GM18868 (cell line): ENCODE data around the gene PLPP3.

Experiments
- ATAC-seq: cut with Tn5 transposase; IDR thresholded peaks from one replicate; pipeline ENCODE4 v1.9.1; 2021; ENCODE audit warnings: mild to moderate bottlenecking, moderate library complexity; ENCODE audit not compliant: unreplicated experiment

Gene PLPP3

DNA sequence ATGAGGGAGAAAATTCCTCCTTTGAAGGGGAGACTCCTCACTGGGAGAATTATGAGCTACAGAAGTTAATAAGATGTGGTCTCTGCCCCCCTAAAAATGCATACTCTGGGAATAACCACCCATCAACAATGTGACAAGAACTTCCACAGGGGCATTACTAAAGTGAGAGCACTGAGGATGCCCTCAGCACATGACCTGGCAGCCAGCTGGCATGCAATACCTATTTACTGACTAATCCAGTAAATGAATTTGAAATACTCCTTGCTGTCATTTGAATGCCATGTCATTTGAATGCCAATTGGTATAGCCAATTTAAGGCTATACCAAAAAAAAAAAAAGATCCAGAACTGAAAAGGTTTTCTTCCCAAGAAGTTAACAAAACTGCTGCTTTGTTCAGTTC is 30.8 kb downstream of the PLPP3 start:
- no peak for ATAC-seq

- no peak for ATAC-seq
Observed at GRCh38 chr1:56547977-56548376, 31.4 kb downstream of the PLPP3 start.

DNA sequence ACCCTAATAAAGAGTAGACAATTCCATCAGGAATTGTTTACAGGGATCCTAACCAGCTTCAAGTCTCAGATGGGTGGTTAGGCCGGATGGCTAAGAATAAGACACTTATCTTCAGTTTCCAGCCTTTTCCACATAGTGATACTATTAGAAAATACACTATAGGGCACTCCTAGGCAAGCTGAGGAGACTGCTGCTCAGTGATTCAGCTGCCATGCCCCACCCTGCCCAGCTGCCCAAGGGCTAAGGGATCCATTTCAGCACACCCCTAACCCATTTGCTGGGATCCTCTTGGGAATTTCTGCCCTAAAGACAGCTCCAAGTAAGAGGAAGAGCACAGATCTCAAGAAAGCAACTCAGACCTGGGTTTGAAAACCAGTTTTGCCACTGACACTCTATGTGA is 31.9 kb downstream of the PLPP3 start:
- ATAC-seq = no peak

GRCh38 chr1:56545711-56546110 is 33.7 kb downstream of the PLPP3 start:
- no peak for ATAC-seq

- no peak for ATAC-seq
Observed at GRCh38 chr1:56543783-56544612, 35.4 kb downstream of the PLPP3 start.

- ATAC-seq = no peak
Observed at GRCh38 chr1:56542651-56543050, 36.7 kb downstream of the PLPP3 start.

DNA sequence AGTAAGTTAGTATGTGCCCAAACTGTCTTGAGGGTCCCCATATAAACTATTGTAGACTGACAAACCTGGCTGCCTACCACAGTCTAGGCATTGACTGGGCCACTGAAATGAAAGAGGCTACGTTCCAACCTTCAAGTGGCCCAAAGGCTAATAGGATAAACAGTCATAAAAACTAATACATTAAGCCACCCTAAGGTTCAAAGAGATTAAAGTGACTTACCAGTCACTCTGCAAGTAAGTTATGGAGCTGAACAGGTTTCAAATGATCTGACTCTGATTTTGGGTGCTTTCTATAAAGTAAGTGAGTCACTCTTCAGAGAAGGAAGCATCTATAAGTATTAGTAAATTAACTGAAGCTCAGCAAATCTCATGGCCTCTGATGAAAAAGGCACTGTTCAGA is 38.0 kb downstream of the PLPP3 start:
- ATAC-seq = no peak

DNA sequence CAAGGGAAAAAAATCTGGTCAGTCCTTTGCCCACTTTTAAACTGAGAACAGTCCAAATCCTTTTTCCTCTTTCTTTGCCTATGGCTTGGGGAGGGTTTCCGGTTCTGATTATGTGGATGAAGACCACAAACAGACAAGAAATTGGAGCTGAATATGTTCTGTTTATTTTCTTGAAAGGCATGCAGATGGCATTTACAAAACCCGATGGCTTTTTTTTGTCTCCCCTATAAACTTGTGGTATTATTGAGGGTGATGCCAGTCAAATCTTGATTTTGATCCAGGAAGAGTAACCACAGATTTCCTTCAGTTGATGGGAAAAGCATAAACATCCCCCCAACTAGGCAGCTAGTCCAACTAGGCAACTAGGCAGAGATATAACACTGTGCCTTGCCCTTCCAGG is 38.9 kb downstream of the PLPP3 start:
- ATAC-seq = no peak

DNA sequence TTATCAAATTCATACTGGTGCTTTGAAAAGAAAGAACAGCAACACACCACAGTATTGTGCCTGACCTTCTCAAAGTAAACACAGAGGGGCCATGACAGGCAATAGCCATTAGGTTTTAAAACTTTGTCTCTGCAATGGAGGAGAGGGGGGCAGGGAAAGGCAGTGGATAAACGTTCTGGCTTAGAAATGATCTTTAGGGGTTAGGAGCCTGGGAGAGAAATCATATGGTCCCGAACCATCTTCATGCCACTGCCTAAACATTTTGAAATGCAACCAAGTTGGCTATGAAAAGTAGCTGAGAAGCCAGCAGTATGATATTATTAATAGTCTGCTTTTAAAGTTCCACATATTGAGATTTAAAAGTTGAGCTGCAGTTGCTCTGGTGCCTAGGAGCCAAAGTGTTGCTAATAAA is 39.8 kb downstream of the PLPP3 start:
- ATAC-seq = no peak

DNA sequence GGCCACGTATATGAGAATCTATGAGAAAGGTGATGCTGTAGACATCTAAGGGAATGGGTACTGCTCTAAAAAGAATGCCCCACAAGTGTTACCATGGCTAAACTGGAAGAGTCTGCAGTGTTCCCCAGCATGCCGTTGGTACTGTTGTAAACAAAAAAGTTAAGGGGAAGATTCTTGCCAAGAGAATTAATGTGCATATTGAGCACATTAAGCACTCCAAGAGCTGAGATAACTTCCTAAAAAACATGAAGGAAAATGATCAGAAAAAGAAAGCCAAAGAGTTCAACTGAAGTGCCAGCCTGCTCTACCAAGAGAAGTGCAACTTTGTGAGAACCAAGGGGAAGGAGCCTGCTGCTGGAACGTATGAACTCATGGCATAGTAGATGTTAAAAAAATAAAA is 40.8 kb downstream of the PLPP3 start:
- ATAC-seq = no peak

GRCh38 chr1:56537660-56538059 is 41.7 kb downstream of the PLPP3 start:
- no peak for ATAC-seq

GRCh38 chr1:56535939-56536338 is 43.4 kb downstream of the PLPP3 start:
- no peak for ATAC-seq

- no peak for ATAC-seq
Observed at GRCh38 chr1:56535362-56535761, 44.0 kb downstream of the PLPP3 start.

- no peak for ATAC-seq
Observed at GRCh38 chr1:56534130-56534651, 45.2 kb downstream of the PLPP3 start.

DNA sequence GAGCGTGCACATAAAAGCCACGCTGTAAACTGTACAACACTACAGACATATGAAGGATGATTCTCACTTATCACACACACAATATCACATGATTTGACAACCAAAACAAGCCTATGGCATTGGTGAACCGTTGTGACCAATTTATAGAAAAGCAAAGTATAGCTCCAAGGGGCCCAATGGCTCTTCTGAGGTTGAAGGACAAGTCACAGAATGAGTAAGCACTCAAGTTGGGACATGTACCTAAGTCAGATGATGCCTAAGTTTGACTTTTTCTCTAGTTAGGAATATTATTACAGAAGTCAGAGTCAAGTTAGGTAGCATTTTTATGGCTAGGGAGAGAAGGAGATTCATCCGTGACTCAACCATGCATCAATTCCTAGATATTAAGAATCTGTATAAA is 45.7 kb downstream of the PLPP3 start:
- peak; percentile 82 for ATAC-seq

DNA sequence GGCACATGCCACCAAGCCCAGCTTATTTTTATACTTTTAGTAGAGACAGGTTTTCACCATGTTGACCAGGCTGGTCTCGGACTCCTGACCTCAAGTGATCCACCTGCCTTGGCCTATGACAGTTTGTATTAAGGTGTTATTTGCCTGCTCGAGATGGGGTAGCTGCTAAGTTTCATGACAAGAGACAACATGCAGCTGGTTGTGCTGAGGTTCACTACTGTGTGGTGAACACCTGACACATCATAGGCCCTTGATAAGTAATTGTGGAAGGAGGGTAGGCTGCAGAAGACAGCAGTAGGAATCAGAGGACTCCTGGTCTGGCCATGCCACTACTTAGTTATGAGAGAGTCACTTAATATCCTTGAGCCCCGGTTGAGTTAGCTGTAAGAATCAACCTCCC is 46.2 kb downstream of the PLPP3 start:
- ATAC-seq = peak; percentile 21

DNA sequence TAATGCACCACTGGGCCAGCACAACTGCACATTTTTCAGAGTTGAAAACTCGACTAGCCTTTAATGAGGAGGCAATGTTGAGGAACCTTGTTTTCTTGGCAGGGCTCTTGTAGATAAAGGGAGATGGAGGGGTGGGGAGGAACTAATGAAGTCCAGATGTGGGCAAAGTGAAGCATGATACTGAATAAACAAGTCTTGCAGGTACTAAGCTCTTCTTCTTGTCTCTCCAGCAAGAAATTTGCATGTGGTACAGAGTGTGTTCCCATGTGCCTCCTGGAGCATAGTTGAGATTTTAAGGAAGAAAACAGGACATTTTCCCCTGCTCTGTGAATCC is 47.0 kb downstream of the PLPP3 start:
- no peak for ATAC-seq

- ATAC-seq = no peak
Observed at GRCh38 chr1:56531624-56532349, 47.6 kb downstream of the PLPP3 start.

- ATAC-seq = no peak
Observed at GRCh38 chr1:56529801-56530200, 49.6 kb downstream of the PLPP3 start.

DNA sequence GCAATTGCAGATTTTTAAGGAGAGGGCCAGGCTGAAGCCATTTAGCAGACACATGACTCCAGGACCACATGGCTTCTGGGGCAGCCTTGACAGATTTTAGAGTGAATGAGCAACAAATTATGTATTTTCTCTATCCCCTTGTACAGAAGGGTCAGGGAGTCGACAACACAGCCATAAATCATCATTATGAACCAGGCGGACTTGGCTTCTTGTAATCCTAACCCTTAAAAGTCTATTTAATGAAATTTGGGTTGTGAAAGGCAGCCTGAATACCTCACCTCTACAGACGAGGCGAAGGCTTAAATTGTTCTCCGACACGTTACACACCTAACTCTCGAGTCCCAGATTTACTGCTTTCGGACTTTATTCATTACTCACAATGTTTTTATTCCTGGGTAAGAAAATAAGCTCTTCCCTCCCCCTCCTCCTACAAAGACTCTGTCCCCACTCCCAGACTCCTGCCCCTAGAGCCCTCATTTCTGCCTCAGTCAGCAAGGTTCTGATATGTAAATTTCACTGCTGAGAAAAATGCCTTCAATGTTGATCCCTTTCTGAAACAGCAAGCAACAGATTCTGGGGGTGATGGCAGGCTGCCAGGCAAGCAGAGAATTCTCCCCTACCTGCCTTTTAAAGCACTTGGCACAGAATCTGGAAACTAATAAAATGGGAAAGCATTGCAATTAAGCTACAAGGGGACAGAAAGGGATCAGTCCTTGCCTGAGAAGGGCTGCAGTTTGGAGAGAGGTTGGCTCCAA is 51.6 kb downstream of the PLPP3 start:
- ATAC-seq = no peak

- peak; percentile 73 for ATAC-seq
Observed at GRCh38 chr1:56526571-56527174, 52.7 kb downstream of the PLPP3 start.
